H1 (cell line): ENCODE measurements around the gene DVL1.
A peak's percentile ranks its signal among the peaks of the same experiment; 100 is the strongest.

ENCODE experiments used
- BCL11A ChIP-seq, 2 experiments: IDR thresholded peaks; one replicate each; pipeline ENCODE4 v1.6.1; 2011; ENCODE audit warnings: low read depth in 2 of 2, low read length in 2 of 2, mild to moderate bottlenecking in 2 of 2
- BRCA1 ChIP-seq: IDR thresholded peaks from 2 replicates; pipeline ENCODE4 v1.6.1; 2012; ENCODE audit warnings: low read depth, low read length, improper control_type of control experiment
- CBX5 ChIP-seq: fragments of 300-800, 300-1000 bp; sonication (generic); IDR thresholded peaks from 2 replicates; pipeline ENCODE4 v1.7.1; 2016; ENCODE audit warnings: antibody characterized with exemption, low read length, low read depth
- CTCF ChIP-seq, 3 experiments: IDR thresholded peaks; 1 replicate in 2 of 3; 2 replicates in 1 of 3; pipeline versions ENCODE4 v1.5.1 to v1.6.1; 2011; ENCODE audit warnings: low read length in 3 of 3, mild to moderate bottlenecking in 3 of 3, inconsistent platforms in 2 of 3, low read depth in 1 of 3, moderate library complexity in 1 of 3; ENCODE audit not compliant: insufficient read depth in 1 of 3; ENCODE audit errors: control extremely low read depth in 1 of 3
- EP300 ChIP-seq, 2 experiments: IDR thresholded peaks; 1 replicate in 1 of 2; 2 replicates in 1 of 2; pipeline ENCODE4 v1.6.1; 2011 to 2012; ENCODE audit warnings: low read depth in 2 of 2, low read length in 2 of 2, mild to moderate bottlenecking in 2 of 2, borderline replicate concordance in 1 of 2, inconsistent platforms in 1 of 2, moderate library complexity in 1 of 2
- MAFK ChIP-seq: IDR thresholded peaks from 2 replicates; pipeline ENCODE4 v1.6.1; 2012; ENCODE audit warnings: low read depth, mild to moderate bottlenecking, improper control_type of control experiment, low read length
- NRF1 ChIP-seq: IDR thresholded peaks from 2 replicates; pipeline ENCODE4 v1.6.1; 2011; ENCODE audit warnings: mild to moderate bottlenecking, low read depth, low read length, improper control_type of control experiment
- POLR2A ChIP-seq, 2 experiments: IDR thresholded peaks; 1 replicate in 1 of 2; 2 replicates in 1 of 2; pipeline ENCODE4 v1.6.1; 2011; ENCODE audit warnings: low read depth in 2 of 2, low read length in 2 of 2, mild to moderate bottlenecking in 2 of 2; ENCODE audit errors: control extremely low read depth in 1 of 2
- SRF ChIP-seq: IDR thresholded peaks from 2 replicates; pipeline ENCODE4 v1.6.1; 2011; ENCODE audit warnings: mild to moderate bottlenecking, low read depth, low read length, moderate library complexity
- TAF1 ChIP-seq: IDR thresholded peaks from 2 replicates; pipeline ENCODE4 v1.6.1; 2011; ENCODE audit warnings: mild to moderate bottlenecking, low read depth, low read length
- USF2 ChIP-seq: IDR thresholded peaks from 2 replicates; pipeline ENCODE4 v1.6.1; 2011; ENCODE audit warnings: low read length, improper control_type of control experiment

- TF ChIP-seq MAFK (no peak), CTCF (IDR thresholded peaks at IDR 0.05; ENCODE audit: control extremely low read depth in 1 of 3, insufficient read depth in 1 of 3, low read depth in 1 of 3, low read length in 3 of 3) (no peak), TAF1 (no peak), CBX5 (no peak), POLR2A (IDR thresholded peaks at IDR 0.05; ENCODE audit: control extremely low read depth in 1 of 2, low read depth in 2 of 2, low read length in 2 of 2) (no peak), BCL11A (IDR thresholded peaks at IDR 0.05; ENCODE audit: low read depth in 2 of 2, low read length in 2 of 2) (no peak), NRF1 (no peak), BRCA1 (no peak), SRF (no peak), USF2 (peak; percentile 30; the same call in 1 of the 2 replicates), EP300 (IDR thresholded peaks at IDR 0.05; ENCODE audit: borderline replicate concordance in 1 of 2, low read depth in 2 of 2, low read length in 2 of 2) (no peak)
Observed at GRCh38 chr1:1358433-1359271, 9.4 kb upstream of the DVL1 start, which contains the start of gene MXRA8.
